H1 (cell line): ENCODE results near the gene NUMB. TPM values are rescaled to one million over a fixed set of nuclear protein-coding genes. Genes with fewer than 3 reads are reported as not detected.
"Not testable (repeated sequence)": the region's sequence is repeated elsewhere in the genome, so short reads cannot be mapped to it uniquely, and the experiment has no call there.

ENCODE experiments used
- CTCF ChIA-PET: fragments of 300-600 bp; sonication (Branson Sonifier 250); formaldehyde crosslinking; loops from one replicate; lab custom pipeline; 2021; ENCODE audit not compliant: partially characterized antibody; lab: Charles Lee
- POLR2A ChIA-PET: fragments of 300-600 bp; sonication (Branson Sonifier 250); formaldehyde crosslinking; loops from one replicate; lab custom pipeline; 2021; ENCODE audit warnings: inconsistent platforms; ENCODE audit not compliant: partially characterized antibody; lab: Charles Lee
- DNase-seq, 2 experiments: peaks; one replicate each; pipeline versions ENCODE4 v3.0.0 to v3.0.0-alpha.2; 2010 to 2022; ENCODE audit warnings: low spot score in 2 of 2, low read depth in 1 of 2, mixed read lengths in 1 of 2
- FAIRE-seq: peaks from 2 replicates; lab custom pipeline; 2011; peaks lifted over from hg19 to GRCh38; lab: Jason Lieb, UNC
- H2AFZ ChIP-seq: 2 replicates; pipeline ENCODE4 v1.8.1; 2012; ENCODE audit warnings: low read length, inconsistent platforms
- H2AK5ac ChIP-seq: 2 replicates; pipeline ENCODE4 v1.6.1; 2013; ENCODE audit warnings: low read depth, low read length
- H2BK120ac ChIP-seq: replicated peaks from 2 replicates; pipeline ENCODE3; 2013; ENCODE audit warnings: low read depth, low read length, inconsistent platforms
- H2BK12ac ChIP-seq: 2 replicates; pipeline ENCODE4 v1.6.1; 2013; ENCODE audit warnings: low read depth, low read length
- H2BK15ac ChIP-seq: 2 replicates; pipeline ENCODE4 v1.6.1; 2013; ENCODE audit warnings: low read length
- H2BK20ac ChIP-seq: 2 replicates; pipeline ENCODE4 v1.6.1; 2013; ENCODE audit warnings: low read length
- H2BK5ac ChIP-seq: 2 replicates; pipeline ENCODE4 v1.6.1; 2013; ENCODE audit warnings: low read depth, low read length
- H3K14ac ChIP-seq: 2 replicates; pipeline ENCODE4 v1.6.1; 2013; ENCODE audit warnings: inconsistent platforms; ENCODE audit not compliant: insufficient read length
- H3K18ac ChIP-seq: 2 replicates; pipeline ENCODE4 v1.6.1; 2013; ENCODE audit warnings: low read length; ENCODE audit errors: extremely low read depth
- H3K23ac ChIP-seq: 2 replicates; pipeline ENCODE4 v1.6.1; 2013; ENCODE audit warnings: inconsistent platforms; ENCODE audit not compliant: insufficient read length
- H3K23me2 ChIP-seq: 2 replicates; pipeline ENCODE4 v1.6.1; 2013; ENCODE audit warnings: low read depth, low read length
- H3K27ac ChIP-seq: 2 replicates; pipeline ENCODE4 v1.6.1; 2011; ENCODE audit warnings: low read depth, low read length, inconsistent platforms
- H3K27me3 ChIP-seq, 4 experiments: replicated peaks in 1 of 4; 1 replicate in 1 of 4; 2 replicates in 3 of 4; pipeline versions ENCODE4 v1.6.1 to v1.8.1; 2011 to 2013; ENCODE audit warnings: low read length in 3 of 4, mild to moderate bottlenecking in 3 of 4, inconsistent platforms in 2 of 4, mixed read lengths in 2 of 4, moderate library complexity in 1 of 4; ENCODE audit not compliant: control insufficient read depth in 3 of 4, insufficient read depth in 3 of 4; ENCODE audit errors: extremely low read depth in 1 of 4
- H3K36me3 ChIP-seq, 4 experiments: 2 replicates each; pipeline versions ENCODE4 v1.6.1 to v1.8.1; 2011 to 2013; ENCODE audit warnings: mild to moderate bottlenecking in 4 of 4, low read length in 3 of 4, moderate library complexity in 2 of 4, control low read depth in 1 of 4, inconsistent platforms in 1 of 4; ENCODE audit not compliant: insufficient read depth in 4 of 4, control insufficient read depth in 2 of 4
- H3K4ac ChIP-seq: replicated peaks from 2 replicates; pipeline ENCODE3; 2013; ENCODE audit warnings: low read length, low read depth, mixed read lengths, inconsistent platforms; ENCODE audit not compliant: insufficient read length
- H3K4me1 ChIP-seq, 4 experiments: replicated peaks in 1 of 4; 1 replicate in 1 of 4; 2 replicates in 3 of 4; pipeline versions ENCODE4 v1.6.1 to v1.8.1; 2011 to 2013; ENCODE audit warnings: low read length in 3 of 4, inconsistent platforms in 2 of 4, mixed read lengths in 1 of 4; ENCODE audit not compliant: insufficient read depth in 4 of 4, control insufficient read depth in 3 of 4
- H3K4me2 ChIP-seq, 2 experiments: 2 replicates each; pipeline versions ENCODE4 v1.6.1 to v1.8.1; 2011 to 2013; ENCODE audit warnings: low read depth in 2 of 2, low read length in 2 of 2, control low read depth in 1 of 2, inconsistent platforms in 1 of 2, mild to moderate bottlenecking in 1 of 2; ENCODE audit not compliant: insufficient read depth in 1 of 2
- H3K4me3 ChIP-seq, 4 experiments: fragments of 200-600, 300-600 bp in 1 of 4; sonication (generic), shearing (Covaris generic), sonication (Bioruptor Twin) in 1 of 4; 2 replicates each; pipeline versions ENCODE4 v1.5.1 to v1.8.1; 2011 to 2016; ENCODE audit warnings: low read length in 4 of 4, low read depth in 3 of 4, control low read depth in 2 of 4, inconsistent platforms in 2 of 4, mild to moderate bottlenecking in 2 of 4, mixed read lengths in 1 of 4, moderate library complexity in 1 of 4; ENCODE audit not compliant: insufficient read depth in 2 of 4; ENCODE audit errors: extremely low read depth in 1 of 4
- H3K56ac ChIP-seq: replicated peaks from 2 replicates; pipeline ENCODE3; 2013; ENCODE audit warnings: low read depth, mild to moderate bottlenecking, mixed read lengths, low read length, inconsistent platforms; ENCODE audit not compliant: insufficient read length
- H3K79me1 ChIP-seq: 2 replicates; pipeline ENCODE4 v1.6.1; 2013; ENCODE audit warnings: low read depth, low read length, control low read depth
- H3K79me2 ChIP-seq, 2 experiments: 2 replicates each; pipeline versions ENCODE4 v1.6.1 to v1.8.1; 2012 to 2013; ENCODE audit warnings: low read length in 2 of 2, mild to moderate bottlenecking in 2 of 2, inconsistent platforms in 1 of 2; ENCODE audit not compliant: insufficient read depth in 2 of 2, control insufficient read depth in 1 of 2
- H3K9ac ChIP-seq, 4 experiments: replicated peaks in 1 of 4; 1 replicate in 1 of 4; 2 replicates in 3 of 4; pipeline versions ENCODE4 v1.6.1 to v1.8.1; 2011 to 2013; ENCODE audit warnings: low read depth in 3 of 4, low read length in 3 of 4, control low read depth in 2 of 4, mild to moderate bottlenecking in 2 of 4, moderate library complexity in 2 of 4, inconsistent platforms in 1 of 4; ENCODE audit errors: extremely low read depth in 1 of 4
- H3K9me3 ChIP-seq, 2 experiments: 2 replicates each; pipeline versions ENCODE4 v1.6.1 to v1.8.1; 2012 to 2013; ENCODE audit warnings: mild to moderate bottlenecking in 2 of 2, moderate library complexity in 2 of 2, control low read depth in 1 of 2, inconsistent platforms in 1 of 2, low read depth in 1 of 2, low read length in 1 of 2, mixed read lengths in 1 of 2; ENCODE audit not compliant: insufficient read depth in 2 of 2
- H4K20me1 ChIP-seq, 2 experiments: replicated peaks in 1 of 2; 2 replicates each; pipeline versions ENCODE3 to v1.8.1; 2011 to 2013; ENCODE audit warnings: inconsistent platforms in 2 of 2, low read length in 2 of 2, mild to moderate bottlenecking in 1 of 2; ENCODE audit not compliant: insufficient read depth in 2 of 2, control insufficient read depth in 1 of 2
- H4K5ac ChIP-seq: 2 replicates; pipeline ENCODE4 v1.6.1; 2013; ENCODE audit warnings: low read length, low read depth, mixed read lengths, inconsistent platforms; ENCODE audit not compliant: insufficient read length
- H4K8ac ChIP-seq: 2 replicates; pipeline ENCODE4 v1.8.0; 2013; ENCODE audit warnings: mild to moderate bottlenecking, moderate library complexity, low read length, inconsistent platforms; ENCODE audit not compliant: insufficient read depth; ENCODE audit errors: extremely low read depth
- H4K91ac ChIP-seq: replicated peaks from 2 replicates; pipeline ENCODE3; 2013; ENCODE audit warnings: low read length, mixed read lengths, inconsistent platforms; ENCODE audit not compliant: insufficient read length
- WGBS, 2 experiments: shearing (Covaris generic) in 1 of 2; methylation state at CpG; one replicate each; pipeline versions ENCODE4 v1.1.6 to v1.1.7; 2013 to 2015; ENCODE audit warnings: low lambda C conversion rate in 2 of 2, mixed read lengths in 2 of 2, inconsistent platforms in 1 of 2, low coverage in 1 of 2, missing lambda C conversion rate in 1 of 2; ENCODE audit not compliant: insufficient replicate concordance in 2 of 2, insufficient coverage in 1 of 2, insufficient read length in 1 of 2; ENCODE audit errors: extremely low coverage in 1 of 2, missing lambda C conversion rate in 1 of 2; 5-methylcytosine and 5-hydroxymethylcytosine counted together
- polyA plus RNA-seq, 7 experiments: library from polyadenylated mRNA; depleted of rRNA in 3 of 7; stranded (reverse) in 5 of 7; unstranded in 2 of 7; fragments of >200 nt in 5 of 7; fragments of 200-250 nt in 2 of 7; gene quantifications; 1 replicate in 5 of 7; 2 replicates in 1 of 7; 4 replicates in 1 of 7; pipeline versions ENCODE4 v1.2.1 to v1.2.3, GENCODE V29; 2011 to 2013; ENCODE audit warnings: missing spikeins in 2 of 7, mixed read lengths in 2 of 7
- total RNA-seq: library from RNA; stranded (reverse); fragmentation: NEBNext Ultra II Directional; extraction: Animal tissue kit (Norgen Biotek cat#: 25700); gene quantifications from 2 replicates; pipeline ENCODE4 v1.2.1, GENCODE V29; 2021

NUMB gene
- total and polyA plus RNA-seq, 2 of the 8 experiments (the other 6 are each of a cell fraction or from before 2014, with no cell fraction given), result 54.3 to 78.1 TPM

GRCh38 chr14:73423092-73423491 lies 35.3 kb downstream of the NUMB start:
- not testable (repeated sequence) for H3K23ac ChIP-seq, H4K8ac ChIP-seq, H2BK5ac ChIP-seq, H3K23me2 ChIP-seq, H4K20me1 ChIP-seq, H3K56ac ChIP-seq, H2BK12ac ChIP-seq, H3K4me2 ChIP-seq, H4K91ac ChIP-seq, FAIRE-seq, H3K9ac ChIP-seq, H3K4me1 ChIP-seq, H3K4ac ChIP-seq, H3K18ac ChIP-seq, H4K5ac ChIP-seq, H3K27ac ChIP-seq, H2BK120ac ChIP-seq, H3K14ac ChIP-seq, H3K4me3 ChIP-seq, H2AFZ ChIP-seq, H2BK15ac ChIP-seq, H3K27me3 ChIP-seq, H3K36me3 ChIP-seq, H3K79me1 ChIP-seq, H2AK5ac ChIP-seq, H3K9me3 ChIP-seq, H2BK20ac ChIP-seq, DNase-seq
- H3K79me2 ChIP-seq, result peaks cover 0 to 51% of the 10 kb centered on the region in 2 experiments; a peak in 2 of 4 replicates
- ChIA-PET CTCF (interaction anchor here (0.7 kb wide), 2 partner anchors 64 to 251 kb away, joined by 3 to 4 read pairs; no protein-coding TSS in a partner anchor), POLR2A (interaction anchor here (0.6 to 1.2 kb wide), 7 partner anchors 12 to 195 kb away, joined by 3 to 4 read pairs (median 3); no protein-coding TSS in a partner anchor)
- 98% methylated on average over 5 of the region's 6 CpGs; no CpG with 5 or more reads in 1 of the 2 experiments for WGBS, 2 experiments
